G401 (cell line): ENCODE measurements around the gene GPX1. TPM values are rescaled to one million over a fixed set of nuclear protein-coding genes. Genes with fewer than 3 reads are reported as not detected.
"Not testable (repeated sequence)": the region's sequence is repeated elsewhere in the genome, so short reads cannot be mapped to it uniquely, and the experiment has no call there.

Experiments used
- DNase-seq: peaks from one replicate; pipeline ENCODE4 v3.0.0-alpha.2; 2015; ENCODE audit warnings: low spot score
- in situ Hi-C: cut with HindIII; loops from 2 replicates; pipeline ENCODE4 v1.10.0; 2016; ENCODE audit warnings: low sequenced_read_pairs, mixed read lengths
- total RNA-seq: library from RNA; depleted of rRNA; stranded (reverse); fragments of >200 nt; shearing (Covaris generic); gene quantifications from 2 replicates; pipeline ENCODE4 v1.2.3, GENCODE V29; 2014; rRNA removed

Gene GPX1
- total RNA-seq, 1 experiment from 2014 or later = 2.5 TPM

GRCh38 chr3:49328350-49328749 is 29.8 kb downstream of the GPX1 start:
- in situ Hi-C loops = loop anchor here (10.0 kb wide), 1 partner anchor 184 kb away; no protein-coding TSS in a partner anchor
- not testable (repeated sequence) for DNase-seq

GRCh38 chr3:49327485-49327884 is 30.7 kb downstream of the GPX1 start:
- in situ Hi-C loops = loop anchor here (10.0 kb wide), 1 partner anchor 183 kb away; no protein-coding TSS in a partner anchor
- no peak for DNase-seq

GRCh38 chr3:49324768-49325167 is 33.4 kb downstream of the GPX1 start:
- in situ Hi-C loops = loop anchor here (10.0 kb wide), 1 partner anchor 180 kb away; no protein-coding TSS in a partner anchor
- no peak for DNase-seq

- DNase-seq = no peak
- in situ Hi-C loops = no loop called here
Measured at GRCh38 chr3:49316696-49317457, 41.3 kb downstream of the GPX1 start.

- in situ Hi-C loops = no loop called here
- no peak for DNase-seq
Measured at GRCh38 chr3:49313896-49314688, 44.1 kb downstream of the GPX1 start.

GRCh38 chr3:49311283-49311682 is 46.9 kb downstream of the GPX1 start:
- in situ Hi-C loops = no loop called here
- DNase-seq = no peak

GRCh38 chr3:49310677-49311076 is 47.5 kb downstream of the GPX1 start:
- in situ Hi-C loops = no loop called here

More at GRCh38 chr3:49310677-49311076, 47.5 kb downstream of the GPX1 start:
- DNase-seq = no peak

Other genes starting within 250 kb of the GPX1 start
- gene USP19, start 237.5 kb downstream of the GPX1 start, total RNA-seq = 46.1 and 46.5 TPM in 2 replicates
- gene LAMB2, start 225.3 kb downstream of the GPX1 start, total RNA-seq = 175 and 318 TPM in 2 replicates
- 60.1 and 69.5 TPM in 2 replicates for gene CCDC71, start 192.0 kb downstream of the GPX1 start, total RNA-seq
- 20.0 and 30.9 TPM in 2 replicates for gene KLHDC8B, start 186.8 kb downstream of the GPX1 start, total RNA-seq
- gene C3orf62, start 81.1 kb downstream of the GPX1 start, total RNA-seq = 0.31 and 1.7 TPM in 2 replicates
- gene USP4, start 18.3 kb downstream of the GPX1 start, total RNA-seq = 21.6 and 25.3 TPM in 2 replicates
- gene RHOA, start 53.6 kb upstream of the GPX1 start, total RNA-seq = 562 and 605 TPM in 2 replicates
- gene TCTA, start 54.1 kb upstream of the GPX1 start, total RNA-seq = 23.7 and 25.7 TPM in 2 replicates
- gene AMT, start 64.1 kb upstream of the GPX1 start, total RNA-seq = 0.14 and 0.55 TPM in 2 replicates
- 7.4 and 7.8 TPM in 2 replicates for gene NICN1, start 71.0 kb upstream of the GPX1 start, total RNA-seq
- 91.3 and 143 TPM in 2 replicates for gene DAG1, start 111.9 kb upstream of the GPX1 start, total RNA-seq
- 0.24 and 0.31 TPM in 2 replicates for gene BSN, start 196.1 kb upstream of the GPX1 start, total RNA-seq